Measurements from ENCODE around the gene NACC2.

Gene NACC2

GRCh38 chr9:136020206-136020605 lies 74.9 kb downstream of the NACC2 start:
- DNase-seq = no peak

GRCh38 chr9:136019681-136020060 lies 75.4 kb downstream of the NACC2 start:
- DNase-seq = no peak

DNA sequence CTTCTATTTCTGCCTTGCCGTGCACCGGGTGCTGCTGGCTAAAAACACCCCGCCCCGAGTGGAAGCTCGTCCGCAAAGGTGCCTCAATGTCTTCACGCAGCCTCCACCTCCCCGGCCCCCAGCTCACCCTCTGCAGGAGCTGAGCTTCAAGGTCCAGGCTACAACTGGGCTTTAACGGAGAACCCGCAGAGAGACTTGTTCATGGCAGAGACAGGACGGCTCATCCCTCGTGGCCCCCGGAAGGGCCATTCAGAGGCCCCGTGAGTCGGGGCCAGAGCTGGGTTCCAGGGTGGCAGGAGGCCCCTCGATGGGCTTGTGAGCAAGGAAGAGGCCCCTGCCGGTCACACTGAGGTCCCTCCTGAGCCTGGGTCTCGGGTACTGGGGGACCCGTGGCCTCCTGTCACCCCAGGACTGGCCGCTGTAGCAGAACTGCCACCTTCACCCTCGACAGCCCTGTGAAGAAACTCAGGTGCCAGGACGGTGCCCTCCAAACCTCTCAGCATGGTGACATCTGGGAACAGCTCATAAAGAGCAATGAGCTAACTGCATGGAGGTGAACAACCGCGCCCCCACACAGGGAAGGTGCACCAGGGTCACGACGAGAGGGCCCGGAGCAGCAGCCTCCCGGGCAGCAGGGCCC lies 75.9 kb downstream of the NACC2 start:
- DNase-seq = no peak

- no peak for DNase-seq
Measured at GRCh38 chr9:136018257-136019031, 76.6 kb downstream of the NACC2 start.

- no peak for DNase-seq
Measured at GRCh38 chr9:136017289-136018190, 77.5 kb downstream of the NACC2 start.

DNA sequence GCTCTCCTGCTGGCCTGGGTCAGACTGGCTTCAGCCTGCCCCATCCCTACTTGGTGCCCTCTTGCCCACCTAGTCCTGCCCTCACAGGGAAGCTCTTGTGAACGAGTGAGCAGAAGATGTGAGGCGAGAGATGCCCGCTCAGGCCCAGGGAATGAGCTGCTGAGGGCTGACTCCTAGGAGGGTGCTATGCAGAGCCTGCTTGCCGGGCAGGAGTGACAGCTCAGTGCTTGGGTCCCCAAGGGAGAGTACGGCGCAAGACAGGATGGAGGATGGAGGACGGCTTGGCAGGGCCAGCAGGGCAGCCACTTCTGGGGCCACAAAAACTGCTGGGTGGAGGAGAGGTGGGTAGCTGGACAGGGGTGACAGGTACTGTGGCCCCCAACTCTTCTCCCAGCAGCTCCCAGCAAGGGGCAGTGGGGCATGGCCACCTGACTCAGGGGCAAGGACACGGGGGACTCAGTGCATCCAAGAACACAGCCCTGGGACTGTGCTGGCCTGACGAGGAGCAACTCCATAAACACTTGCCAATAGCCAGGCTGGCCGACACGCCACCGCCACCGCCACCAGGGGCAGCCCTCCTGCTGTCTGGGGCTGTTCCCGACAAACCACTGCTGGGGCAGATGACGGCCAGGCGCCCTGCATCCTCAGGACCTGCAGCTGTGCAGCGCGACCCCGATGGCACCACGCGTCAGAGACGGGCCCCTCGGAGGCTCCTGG lies 78.4 kb downstream of the NACC2 start:
- no peak for DNase-seq

GRCh38 chr9:136015656-136016571 lies 79.2 kb downstream of the NACC2 start:
- no peak for DNase-seq

DNA sequence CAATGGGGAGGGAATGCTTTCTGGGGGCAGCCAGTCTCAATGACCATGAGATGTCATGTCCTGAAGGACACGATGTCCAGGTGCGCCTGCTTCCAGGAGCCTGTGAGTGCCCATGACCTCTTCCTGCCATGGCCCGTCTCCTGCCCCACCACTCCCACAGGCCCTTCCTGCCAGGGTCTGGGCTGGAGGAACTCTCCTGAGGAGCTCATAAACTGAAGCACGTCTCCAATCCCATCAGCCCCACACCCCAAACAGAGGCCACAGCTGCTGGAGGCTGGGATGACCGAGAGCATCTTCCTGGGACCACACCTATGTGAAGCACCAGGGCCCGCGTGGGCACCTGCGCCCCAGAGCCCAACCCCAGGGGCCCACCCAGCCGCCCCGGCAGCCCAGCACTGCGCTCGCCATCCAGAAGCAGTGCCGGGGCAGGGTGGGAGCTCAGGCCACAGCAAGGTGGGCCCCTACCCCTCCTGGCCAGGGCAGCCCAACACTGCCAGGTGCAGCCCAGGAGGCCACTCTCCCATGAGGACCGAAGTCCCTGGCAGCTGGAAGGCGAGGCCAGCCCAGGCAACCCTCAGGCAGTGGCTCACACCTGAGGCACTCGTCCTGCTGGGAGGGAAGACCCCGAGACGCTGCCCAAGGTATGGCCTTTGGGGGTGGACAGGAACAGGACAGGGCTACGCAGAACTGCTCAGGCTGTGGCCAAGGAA lies 80.0 kb downstream of the NACC2 start:
- DNase-seq = no peak

GRCh38 chr9:136014147-136014923 lies 80.8 kb downstream of the NACC2 start:
- DNase-seq = no peak

DNA sequence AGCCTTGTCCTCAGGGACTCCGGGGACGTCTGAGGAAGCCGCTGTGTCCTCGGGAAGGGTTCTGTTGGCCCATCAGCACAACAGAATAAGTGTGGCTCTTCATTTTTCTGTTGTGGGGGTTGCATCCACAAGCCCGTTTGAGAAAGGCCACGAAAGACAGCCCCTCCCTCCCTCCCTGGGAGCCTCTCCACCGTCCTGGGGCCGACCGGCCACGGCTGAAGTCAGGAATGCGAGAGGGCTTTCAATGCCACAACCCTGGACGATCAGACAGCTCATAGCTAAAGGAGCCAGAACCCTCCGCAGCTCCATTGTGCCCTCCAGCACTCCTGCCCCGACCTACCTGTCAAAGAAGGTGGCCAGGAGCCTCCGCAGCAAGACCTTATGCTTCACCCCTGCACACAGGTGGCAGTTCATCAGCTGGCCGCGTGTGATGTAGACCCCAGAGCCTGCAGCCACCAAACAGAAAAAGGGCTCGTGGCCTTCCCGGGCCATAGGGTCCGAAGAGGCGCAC lies 81.5 kb downstream of the NACC2 start:
- no peak for DNase-seq

GRCh38 chr9:136013116-136013515 lies 82.0 kb downstream of the NACC2 start:
- DNase-seq = no peak

DNA sequence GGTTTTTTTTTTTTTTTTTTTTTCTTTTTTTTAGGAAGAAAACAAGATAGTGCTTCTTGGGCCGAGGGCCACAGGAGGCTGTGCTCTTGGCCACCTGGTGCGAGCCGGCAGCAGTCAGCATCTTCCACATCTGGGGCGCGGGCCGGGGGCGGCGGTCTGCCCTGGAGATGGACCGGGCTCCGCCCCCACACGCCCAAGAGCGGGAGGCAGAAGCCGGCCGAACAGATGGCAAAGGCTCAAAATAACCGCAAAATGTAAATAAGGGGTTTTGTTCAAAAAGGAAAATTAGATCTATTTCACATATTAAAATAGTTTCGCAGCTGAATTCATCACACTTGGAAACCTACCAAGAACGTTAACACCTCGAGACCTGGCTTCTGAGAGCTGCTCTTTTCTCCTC lies 82.4 kb downstream of the NACC2 start:
- DNase-seq = no peak

- DNase-seq = no peak
Measured at GRCh38 chr9:136011703-136012496, 83.2 kb downstream of the NACC2 start.

DNA sequence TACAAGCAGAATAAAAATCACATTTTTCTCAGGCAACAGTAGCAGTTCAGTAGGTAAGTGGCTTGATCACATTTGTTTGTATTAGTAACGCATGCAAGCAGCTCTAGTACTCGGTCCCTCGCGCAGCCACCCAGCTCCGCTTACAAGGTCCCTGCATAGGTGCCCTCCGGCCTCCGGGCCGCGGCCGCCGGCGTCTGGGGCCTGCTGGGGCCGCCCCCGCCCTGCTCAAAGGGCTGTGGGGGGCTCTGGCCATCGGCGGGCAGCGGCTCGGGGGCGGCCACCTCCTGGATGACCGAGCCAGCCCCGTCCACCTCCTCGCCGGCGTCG lies 83.8 kb downstream of the NACC2 start:
- no peak for DNase-seq

DNA sequence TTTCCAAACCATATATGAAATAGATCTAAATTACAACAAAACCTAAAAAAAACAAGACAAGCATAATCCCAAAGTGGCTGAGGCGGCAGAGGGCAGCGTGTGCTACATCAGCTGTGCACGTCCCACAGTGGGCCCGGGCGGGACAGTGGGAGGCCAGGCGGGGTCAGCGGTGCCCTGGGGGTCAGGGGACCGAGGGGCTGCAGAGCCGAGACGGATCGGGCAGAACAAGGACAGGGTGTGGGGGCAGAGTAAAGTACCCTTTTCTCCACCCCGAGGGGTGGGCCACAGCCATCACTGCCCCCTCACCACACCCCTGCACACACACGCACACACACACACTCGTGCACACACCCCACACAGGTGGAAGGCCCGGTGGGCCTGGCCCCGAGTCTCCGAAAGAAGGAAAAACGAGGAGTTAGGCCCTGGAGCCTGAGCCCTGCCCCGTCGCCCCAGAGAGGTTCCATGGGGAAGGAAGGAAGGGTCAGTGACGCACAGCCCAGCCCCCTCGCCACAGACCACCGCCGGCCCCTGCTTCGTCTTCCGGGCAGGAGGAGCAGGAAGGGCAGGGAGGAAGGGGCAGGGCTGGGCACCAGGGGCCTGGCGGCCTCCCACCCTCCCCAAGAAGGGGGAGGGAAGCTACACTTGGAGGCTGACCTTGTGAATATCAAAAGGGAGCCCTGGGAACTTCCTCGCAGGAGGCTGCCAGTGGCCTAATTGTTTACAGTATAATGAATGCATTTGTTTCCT lies 84.3 kb downstream of the NACC2 start:
- no peak for DNase-seq

GRCh38 chr9:136010176-136010575 lies 84.9 kb downstream of the NACC2 start:
- DNase-seq = no peak

DNA sequence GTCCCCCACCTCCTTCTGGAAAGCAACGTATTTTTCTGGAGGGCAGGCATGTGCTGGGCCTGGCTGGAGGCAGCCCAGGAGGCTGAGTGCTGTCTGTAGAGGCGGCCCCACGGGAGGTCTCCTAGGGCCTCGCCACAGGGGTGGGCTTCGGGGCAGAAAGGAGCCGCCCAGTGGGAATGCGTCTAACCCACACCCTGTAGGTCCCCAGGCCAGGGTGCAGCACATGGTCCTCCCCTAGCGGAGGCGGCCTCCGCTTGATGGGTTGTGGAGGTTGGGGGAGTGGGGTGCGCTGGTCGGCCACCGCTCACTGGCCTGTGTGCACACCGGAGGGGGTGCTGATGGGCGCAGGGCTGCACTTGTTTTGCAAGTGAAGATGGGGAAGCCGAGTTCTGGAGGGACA lies 85.6 kb downstream of the NACC2 start:
- DNase-seq = no peak

DNA sequence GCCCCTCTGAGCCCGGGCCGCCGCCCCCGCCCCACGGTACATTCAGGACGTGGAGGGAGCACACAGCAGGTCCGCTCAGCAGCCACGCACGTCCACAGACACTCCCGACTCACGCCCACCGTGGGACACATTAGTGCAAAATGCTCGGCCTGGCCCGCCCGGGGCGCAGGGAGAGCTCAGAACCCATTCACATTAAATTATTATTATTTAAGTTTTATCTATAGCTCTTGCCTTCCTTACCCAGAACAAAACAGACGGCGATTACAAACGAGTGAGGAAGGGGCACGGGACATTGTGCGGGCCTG lies 86.4 kb downstream of the NACC2 start:
- no peak for DNase-seq

All from NCI-H2029 (cell line).